ENCODE results near the gene ACSM6.
"Not testable (repeated sequence)": the region's sequence is repeated elsewhere in the genome, so short reads cannot be mapped to it uniquely, and the experiment has no call there.

Gene ACSM6

DNA sequence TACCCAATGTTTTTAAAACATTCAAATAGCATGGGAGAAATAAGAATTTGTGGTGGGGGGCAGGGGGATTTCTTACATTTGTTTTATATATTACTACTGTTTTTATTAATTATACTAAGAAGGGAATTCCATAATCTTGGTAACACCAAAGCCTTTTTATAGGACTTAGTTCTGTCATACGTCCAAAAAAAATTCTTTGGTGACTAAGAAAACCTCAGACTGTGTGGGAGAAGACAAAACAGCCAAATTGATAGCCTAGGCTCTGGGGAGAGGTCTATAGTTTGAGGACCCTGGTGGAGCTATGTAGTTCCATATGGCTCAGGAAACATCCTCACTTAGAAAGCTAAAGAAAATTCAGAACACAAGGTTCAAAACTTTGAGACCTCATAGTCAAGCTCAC, 23.4 kb downstream of the ACSM6 start:
- Mint-ChIP-seq H3K4me3 (no peak overlapping the region), H3K4me1 (peaks cover 9% of the 10 kb centered on the region), H3K36me3 (ENCODE audit: low read depth) (peaks cover 31% of the 10 kb centered on the region), H3K27me3 (ENCODE audit: low read depth) (no peaks in the 10 kb centered on the region), H3K27ac (no peak overlapping the region), H3K9me3 (no peaks in the 10 kb centered on the region)
- TF ChIP-seq, protein P1, sequence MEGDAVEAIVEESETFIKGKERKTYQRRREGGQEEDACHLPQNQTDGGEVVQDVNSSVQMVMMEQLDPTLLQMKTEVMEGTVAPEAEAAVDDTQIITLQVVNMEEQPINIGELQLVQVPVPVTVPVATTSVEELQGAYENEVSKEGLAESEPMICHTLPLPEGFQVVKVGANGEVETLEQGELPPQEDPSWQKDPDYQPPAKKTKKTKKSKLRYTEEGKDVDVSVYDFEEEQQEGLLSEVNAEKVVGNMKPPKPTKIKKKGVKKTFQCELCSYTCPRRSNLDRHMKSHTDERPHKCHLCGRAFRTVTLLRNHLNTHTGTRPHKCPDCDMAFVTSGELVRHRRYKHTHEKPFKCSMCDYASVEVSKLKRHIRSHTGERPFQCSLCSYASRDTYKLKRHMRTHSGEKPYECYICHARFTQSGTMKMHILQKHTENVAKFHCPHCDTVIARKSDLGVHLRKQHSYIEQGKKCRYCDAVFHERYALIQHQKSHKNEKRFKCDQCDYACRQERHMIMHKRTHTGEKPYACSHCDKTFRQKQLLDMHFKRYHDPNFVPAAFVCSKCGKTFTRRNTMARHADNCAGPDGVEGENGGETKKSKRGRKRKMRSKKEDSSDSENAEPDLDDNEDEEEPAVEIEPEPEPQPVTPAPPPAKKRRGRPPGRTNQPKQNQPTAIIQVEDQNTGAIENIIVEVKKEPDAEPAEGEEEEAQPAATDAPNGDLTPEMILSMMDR (IDR thresholded peaks at IDR 0.05; ENCODE audit: unreplicated experiment in 3 of 3): no peak

DNA sequence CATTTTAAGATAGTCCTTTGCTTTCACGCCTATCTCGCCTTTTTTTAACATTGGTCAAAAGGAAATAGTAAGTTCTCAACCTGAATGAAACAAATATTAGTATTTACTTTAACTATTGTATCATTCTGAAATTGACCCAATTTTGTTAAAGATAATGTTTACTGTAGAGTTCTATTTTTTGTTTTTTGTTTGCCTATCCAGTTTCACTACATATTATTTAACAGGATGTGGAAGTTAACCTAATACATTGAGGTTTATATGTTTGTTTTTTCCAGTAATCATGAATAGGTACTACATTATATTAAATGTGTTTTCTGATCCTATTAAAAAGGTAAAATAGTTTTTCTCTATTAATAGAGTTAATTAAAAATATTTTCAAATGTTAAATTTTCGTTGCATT, 26.5 kb downstream of the ACSM6 start:
- H3K27ac Mint-ChIP-seq: no peak overlapping the region
- peaks cover 9% of the 10 kb centered on the region for H3K4me1 Mint-ChIP-seq
- peaks cover 3% of the 10 kb centered on the region for H3K9me3 Mint-ChIP-seq
- H3K4me3 Mint-ChIP-seq: no peak overlapping the region
- H3K36me3 Mint-ChIP-seq (ENCODE audit: low read depth): peaks cover 26% of the 10 kb centered on the region
- no peaks in the 10 kb centered on the region for H3K27me3 Mint-ChIP-seq (ENCODE audit: low read depth)
- TF ChIP-seq, protein P1 (IDR thresholded peaks at IDR 0.05; ENCODE audit: unreplicated experiment in 3 of 3): no peak

DNA sequence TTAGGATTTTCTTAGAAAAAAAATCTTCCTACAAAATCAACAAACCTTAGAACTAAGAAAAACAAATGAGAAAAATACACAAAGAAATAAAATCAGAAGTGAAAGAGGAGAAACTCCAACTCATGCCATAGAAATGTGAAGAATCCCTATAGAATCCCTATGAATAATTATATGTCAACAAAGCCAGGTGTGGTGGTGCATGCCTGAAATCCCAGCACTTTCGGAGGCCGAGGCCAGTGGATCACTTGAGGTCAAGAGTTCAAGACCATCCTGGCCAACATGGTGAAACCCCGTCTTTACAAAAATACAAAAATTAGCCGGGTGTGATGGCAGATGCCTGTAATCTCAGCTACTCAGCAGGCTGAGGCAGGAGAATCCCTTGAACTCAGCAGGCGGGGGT, 27.1 kb downstream of the ACSM6 start:
- no peaks in the 10 kb centered on the region for H3K27me3 Mint-ChIP-seq (ENCODE audit: low read depth)
- peaks cover 27% of the 10 kb centered on the region for H3K36me3 Mint-ChIP-seq (ENCODE audit: low read depth)
- no peak overlapping the region for H3K4me3 Mint-ChIP-seq
- H3K27ac Mint-ChIP-seq: no peak overlapping the region
- TF ChIP-seq, protein P1 (IDR thresholded peaks at IDR 0.05; ENCODE audit: unreplicated experiment in 3 of 3): no peak
- peaks cover 3% of the 10 kb centered on the region for H3K9me3 Mint-ChIP-seq
- peaks cover 9% of the 10 kb centered on the region for H3K4me1 Mint-ChIP-seq

DNA sequence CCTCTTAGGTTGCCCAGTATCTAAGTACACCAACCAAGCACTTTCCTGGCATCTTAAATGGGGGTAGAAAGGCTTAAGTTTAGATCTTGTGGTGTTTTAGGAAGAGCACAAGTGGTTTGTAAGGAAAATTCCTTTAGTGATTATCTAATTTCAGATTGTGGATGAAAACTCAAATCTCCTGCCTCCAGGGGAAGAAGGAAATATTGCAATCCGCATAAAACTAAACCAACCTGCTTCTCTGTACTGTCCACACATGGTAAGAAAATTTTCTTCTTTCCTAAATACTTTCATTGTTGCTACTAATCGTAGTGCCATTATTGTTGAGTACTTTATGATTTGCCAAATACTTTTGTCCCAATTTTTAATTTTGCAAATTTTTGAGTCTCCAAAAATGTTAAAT, 31.1 kb downstream of the ACSM6 start:
- Mint-ChIP-seq H3K27me3 (ENCODE audit: low read depth) (no peaks in the 10 kb centered on the region), H3K4me3 (no peak overlapping the region), H3K27ac (no peak overlapping the region), H3K36me3 (ENCODE audit: low read depth) (peaks cover 7% of the 10 kb centered on the region), H3K9me3 (peaks cover 3% of the 10 kb centered on the region), H3K4me1 (peaks cover 5% of the 10 kb centered on the region)
- TF ChIP-seq, protein P1 (IDR thresholded peaks at IDR 0.05; ENCODE audit: unreplicated experiment in 3 of 3): no peak

DNA sequence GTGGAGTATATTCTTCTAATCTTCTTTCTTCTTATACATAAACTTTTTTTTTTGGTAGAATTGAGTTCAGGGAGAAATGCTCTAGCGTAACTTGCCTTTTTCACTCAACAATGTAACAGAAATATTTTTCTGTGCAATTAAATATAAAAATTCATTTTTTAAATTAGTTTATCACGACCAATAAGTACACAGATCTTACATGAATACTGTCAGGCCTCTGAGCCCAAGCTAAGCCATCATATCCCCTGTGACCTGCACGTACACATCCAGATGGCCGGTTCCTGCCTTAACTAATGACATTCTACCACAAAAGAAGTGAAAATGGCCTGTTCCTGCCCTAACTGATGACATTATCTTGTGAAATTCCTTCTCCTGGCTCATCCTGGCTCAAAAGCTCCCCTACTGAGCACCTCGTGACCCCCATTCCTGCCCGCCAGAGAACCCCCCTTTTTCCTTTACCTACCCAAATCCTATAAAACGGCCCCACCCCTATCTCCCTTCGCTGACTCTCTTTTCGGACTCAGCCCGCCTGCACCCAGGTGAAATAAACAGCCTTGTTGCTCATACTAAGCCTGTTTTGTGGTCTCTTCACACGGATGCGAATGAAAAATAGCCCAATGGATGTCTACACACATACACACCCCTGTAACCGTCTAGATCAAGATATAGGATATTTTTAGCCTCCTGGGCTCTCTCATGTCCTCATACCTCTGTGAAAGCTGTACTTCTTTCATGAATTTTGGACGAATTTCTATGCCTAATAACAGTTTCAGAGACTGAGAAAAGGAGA, 35.1 kb downstream of the ACSM6 start:
- H3K9me3 Mint-ChIP-seq; H3K27me3 Mint-ChIP-seq (ENCODE audit: low read depth): not testable (repeated sequence)
- Mint-ChIP-seq H3K4me3 (peak overlapping the region; percentile 64 to 93 (median 93)), H3K27ac (peak overlapping the region in 1 of 3 experiments; percentile 26), H3K36me3 (ENCODE audit: low read depth) (peaks cover 15% of the 10 kb centered on the region), H3K4me1 (peaks cover 16% of the 10 kb centered on the region)

GRCh38 chr10:95229724-95230627, 35.9 kb downstream of the ACSM6 start:
- peaks cover 16% of the 10 kb centered on the region for H3K36me3 Mint-ChIP-seq (ENCODE audit: low read depth)
- peak overlapping the region; percentile 92 to 93 (median 93) for H3K4me3 Mint-ChIP-seq
- peak overlapping the region; percentile 78 to 84 (median 81) for H3K27ac Mint-ChIP-seq
- TF ChIP-seq, protein P1 (IDR thresholded peaks at IDR 0.05; ENCODE audit: unreplicated experiment in 3 of 3): no peak
- no peaks in the 10 kb centered on the region for H3K9me3 Mint-ChIP-seq
- peaks cover 16% of the 10 kb centered on the region for H3K4me1 Mint-ChIP-seq
- H3K27me3 Mint-ChIP-seq (ENCODE audit: low read depth): no peaks in the 10 kb centered on the region

GRCh38 chr10:95230677-95231586, 36.9 kb downstream of the ACSM6 start:
- Mint-ChIP-seq H3K36me3 (ENCODE audit: low read depth) (peaks cover 15% of the 10 kb centered on the region), H3K4me1 (peaks cover 16% of the 10 kb centered on the region), H3K4me3 (peak overlapping the region; percentile 92 to 93 (median 93)), H3K27ac (peak overlapping the region; percentile 78 to 84 (median 81))
- H3K9me3 Mint-ChIP-seq; H3K27me3 Mint-ChIP-seq (ENCODE audit: low read depth): not testable (repeated sequence)
